ENCODE results near the gene PRRC2B.

GRCh38 chr9:131494296-131494870 is 100.5 kb downstream of the PRRC2B start:
- TF ChIP-seq CTCF (IDR thresholded peaks at IDR 0.05; ENCODE audit: poor library complexity) (no peak), EZH2 (IDR thresholded peaks at IDR 0.05; ENCODE audit: borderline replicate concordance) (no peak)
